GM12801 (cell line): ENCODE results near the gene TEN1.

Source experiments
- TF ChIP-seq, protein P1 (sequence below): IDR thresholded peaks from one replicate; pipeline ENCODE4 v1.5.1; 2011; ENCODE audit warnings: control low read depth; ENCODE audit not compliant: insufficient read length; ENCODE audit errors: extremely low read depth

TEN1 gene

DNA sequence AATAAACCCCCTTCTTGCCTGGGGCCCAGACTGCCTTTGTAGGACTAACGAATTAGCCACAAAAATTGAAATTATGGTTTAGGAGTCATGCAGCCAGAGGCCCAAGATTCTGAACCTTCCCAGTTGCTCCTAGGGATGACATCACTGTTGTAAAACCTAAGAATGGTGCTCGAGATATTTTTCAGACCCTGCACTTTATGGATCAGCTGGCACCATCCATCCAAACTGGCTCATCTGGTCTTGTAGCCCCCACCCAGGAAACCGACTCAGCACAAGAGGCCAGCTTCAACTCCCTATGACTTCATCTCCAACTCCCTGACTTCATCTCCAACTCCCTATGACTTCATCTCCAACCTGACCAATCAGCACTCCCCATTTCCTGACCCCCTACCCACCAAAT, 59.0 kb downstream of the TEN1 start:
- TF ChIP-seq, protein P1, sequence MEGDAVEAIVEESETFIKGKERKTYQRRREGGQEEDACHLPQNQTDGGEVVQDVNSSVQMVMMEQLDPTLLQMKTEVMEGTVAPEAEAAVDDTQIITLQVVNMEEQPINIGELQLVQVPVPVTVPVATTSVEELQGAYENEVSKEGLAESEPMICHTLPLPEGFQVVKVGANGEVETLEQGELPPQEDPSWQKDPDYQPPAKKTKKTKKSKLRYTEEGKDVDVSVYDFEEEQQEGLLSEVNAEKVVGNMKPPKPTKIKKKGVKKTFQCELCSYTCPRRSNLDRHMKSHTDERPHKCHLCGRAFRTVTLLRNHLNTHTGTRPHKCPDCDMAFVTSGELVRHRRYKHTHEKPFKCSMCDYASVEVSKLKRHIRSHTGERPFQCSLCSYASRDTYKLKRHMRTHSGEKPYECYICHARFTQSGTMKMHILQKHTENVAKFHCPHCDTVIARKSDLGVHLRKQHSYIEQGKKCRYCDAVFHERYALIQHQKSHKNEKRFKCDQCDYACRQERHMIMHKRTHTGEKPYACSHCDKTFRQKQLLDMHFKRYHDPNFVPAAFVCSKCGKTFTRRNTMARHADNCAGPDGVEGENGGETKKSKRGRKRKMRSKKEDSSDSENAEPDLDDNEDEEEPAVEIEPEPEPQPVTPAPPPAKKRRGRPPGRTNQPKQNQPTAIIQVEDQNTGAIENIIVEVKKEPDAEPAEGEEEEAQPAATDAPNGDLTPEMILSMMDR = no peak

DNA sequence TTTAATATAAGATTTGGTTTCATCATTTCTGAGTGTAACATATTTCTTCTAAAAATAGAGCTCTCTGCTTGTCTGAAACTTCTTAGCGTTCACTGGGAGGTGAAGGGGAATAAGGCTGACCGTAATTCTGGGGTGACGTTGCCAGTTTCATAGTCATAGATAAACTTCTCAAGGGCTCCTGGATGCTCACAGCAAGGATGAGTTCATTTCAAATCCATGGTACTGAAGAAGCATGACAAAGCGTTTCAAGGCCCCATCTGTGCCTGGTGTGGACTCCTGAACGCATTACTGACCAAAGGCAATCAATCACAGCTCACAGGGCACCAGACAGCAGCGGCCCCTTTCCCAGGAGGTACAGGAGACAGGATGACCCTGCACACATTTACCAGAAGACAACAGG, 60.1 kb downstream of the TEN1 start:
- TF ChIP-seq, protein P1 = no peak

DNA sequence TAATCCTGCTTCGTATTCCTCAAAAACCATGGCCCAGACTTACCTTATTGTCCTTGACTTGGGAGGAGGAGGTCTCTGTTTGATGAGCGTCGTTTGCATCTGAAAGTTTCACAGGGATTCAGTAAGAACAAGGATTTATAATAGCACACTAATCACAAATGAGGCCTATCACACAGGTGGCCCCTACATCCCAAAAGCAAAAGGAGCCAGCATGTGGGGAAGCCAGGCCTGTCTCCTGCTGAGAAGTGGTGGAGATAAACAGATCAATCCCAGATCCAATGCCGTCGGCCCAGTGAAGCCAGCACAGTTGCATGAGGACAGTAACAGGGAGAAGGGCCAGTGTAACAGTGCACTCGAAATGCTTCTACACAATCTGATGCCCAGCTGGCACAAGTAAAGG, 61.3 kb downstream of the TEN1 start:
- TF ChIP-seq, protein P1 = no peak

DNA sequence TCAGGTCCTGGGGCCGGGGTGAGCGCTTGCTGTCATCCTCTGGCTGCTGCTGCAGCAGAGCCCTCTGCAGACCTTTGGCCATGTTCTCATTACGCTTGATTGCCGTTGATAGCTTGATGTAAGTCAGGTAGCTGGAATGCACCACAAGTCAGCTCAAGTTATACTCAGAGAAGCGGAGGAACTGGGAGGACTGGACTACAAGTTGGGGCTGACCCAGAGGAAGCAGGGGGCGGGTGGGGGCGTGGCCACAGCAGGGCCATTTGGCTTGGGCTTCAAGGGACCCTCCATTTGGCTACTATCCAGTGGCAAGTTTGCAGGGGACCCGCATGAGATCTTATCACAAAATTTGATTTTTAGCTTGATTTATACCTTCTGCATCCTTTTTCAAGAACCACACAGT, 67.0 kb downstream of the TEN1 start:
- TF ChIP-seq, protein P1 = no peak

DNA sequence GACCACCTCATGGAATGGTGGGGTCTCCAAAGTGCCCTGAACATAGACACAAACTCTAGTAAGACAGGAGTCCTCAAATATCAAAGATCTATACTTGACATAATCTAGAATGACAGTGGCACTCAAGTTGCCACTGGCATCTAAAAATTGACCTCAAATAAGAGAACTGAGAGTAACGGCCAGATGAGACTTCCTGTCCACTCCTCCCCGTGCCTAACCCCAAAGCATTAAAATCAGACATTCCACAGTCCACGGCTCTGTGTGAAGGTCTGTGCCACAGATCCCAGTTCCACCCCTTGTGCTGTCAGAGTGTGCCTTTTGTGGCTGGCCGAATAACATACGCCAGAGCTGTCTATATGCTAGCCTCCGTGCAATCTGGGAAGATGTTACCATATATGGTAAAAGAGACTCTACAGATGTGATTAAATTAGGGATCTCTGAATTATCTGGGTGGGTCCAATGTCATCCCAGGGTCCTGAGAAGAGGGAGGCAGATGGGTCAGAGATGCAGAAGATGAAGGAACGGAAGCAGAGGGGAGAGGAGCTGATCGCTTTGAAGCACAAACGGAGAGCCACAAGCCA, 69.1 kb downstream of the TEN1 start:
- TF ChIP-seq, protein P1 = no peak

DNA sequence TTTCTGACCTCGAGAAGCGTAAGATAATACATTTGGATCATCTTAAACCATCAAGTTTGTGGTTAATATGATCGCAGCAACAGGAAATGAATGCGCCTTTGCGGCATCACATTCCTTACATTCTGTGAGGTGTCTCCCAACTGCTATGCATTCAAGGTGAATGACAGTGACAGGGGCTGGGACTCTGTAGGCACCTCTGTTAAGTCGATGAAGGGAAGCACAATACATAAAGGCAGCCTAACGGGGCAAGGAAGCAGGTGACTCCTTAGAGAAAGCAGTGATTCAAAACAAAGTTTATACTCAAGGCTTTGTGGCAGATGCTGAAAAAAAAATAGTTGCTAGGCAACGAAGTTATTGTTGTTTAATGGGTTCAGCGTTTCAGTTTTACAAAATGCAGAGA, 69.7 kb downstream of the TEN1 start:
- TF ChIP-seq, protein P1 = no peak

DNA sequence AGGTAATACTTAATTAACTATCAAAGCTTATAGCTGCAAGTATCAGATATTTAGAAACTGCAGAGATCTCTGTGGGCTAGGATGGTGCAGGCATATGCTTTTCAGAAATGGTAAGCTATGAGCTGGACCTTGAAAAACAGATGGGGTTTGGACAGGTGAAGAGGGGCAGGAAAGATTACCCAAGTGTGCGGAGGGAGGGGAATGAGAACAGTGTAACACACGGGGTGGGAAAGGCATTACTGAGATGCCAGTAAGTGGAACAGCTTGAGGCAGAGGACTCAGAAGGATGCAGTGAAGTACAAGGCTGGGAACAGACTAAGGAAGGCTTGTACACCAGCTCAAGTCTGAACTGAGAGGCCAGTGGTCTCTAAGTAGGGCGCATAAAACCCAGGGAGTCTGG, 70.2 kb downstream of the TEN1 start:
- TF ChIP-seq, protein P1 = no peak
